Measurements from ENCODE around the gene NPB. TPM values are rescaled to one million over a fixed set of nuclear protein-coding genes. Genes with fewer than 3 reads are reported as not detected.

The NPB gene
- total and polyA plus RNA-seq, 3 experiments from 2014 or later = 0.57 to 0.62 TPM; not detected in 1

DNA sequence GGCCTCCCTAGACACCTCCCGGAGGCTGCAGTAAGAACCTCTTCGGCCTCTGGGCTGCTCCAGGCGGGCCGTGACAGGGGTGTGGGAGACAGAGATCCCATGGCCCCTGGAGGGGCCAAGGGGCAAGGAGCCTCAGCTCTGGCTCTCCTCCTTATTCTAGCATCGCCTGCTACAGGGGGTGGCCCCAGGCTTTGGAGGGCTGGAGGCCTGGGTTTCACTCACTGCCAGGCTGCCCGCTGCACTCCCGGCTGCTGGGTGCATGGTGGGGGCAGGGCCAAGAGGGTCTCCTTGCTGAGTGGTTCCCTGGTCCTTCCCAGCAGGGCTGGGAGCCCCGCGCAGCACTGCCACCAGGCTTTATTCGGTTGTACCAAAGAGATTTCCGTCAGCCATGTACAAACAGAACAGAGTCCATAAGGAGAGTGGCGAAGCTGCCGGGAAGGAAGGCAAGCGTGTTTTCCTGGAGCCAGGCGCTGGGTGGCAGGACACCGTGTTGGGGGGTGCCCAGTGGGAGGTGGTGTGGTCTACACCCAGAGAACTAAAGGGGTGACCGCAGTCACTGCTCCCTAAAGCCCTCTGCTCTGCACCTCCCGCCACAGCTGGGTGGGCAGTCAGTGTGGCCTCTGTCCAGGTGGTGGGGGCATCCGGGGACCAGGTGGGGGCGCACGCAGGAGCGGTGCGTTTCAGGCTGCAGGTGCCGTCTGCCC is 2.0 kb downstream of the NPB start:
- Mint-ChIP-seq H3K27ac (no peak overlapping the region), H3K4me1 (peaks cover 4 to 7% (median 6%) of the 10 kb centered on the region in 3 donors), H3K9me3 (no peaks in the 10 kb centered on the region), H3K27me3 (peaks cover 8 to 12% of the 10 kb centered on the region in 2 donors), H3K36me3 (peaks cover 0 to 50% (median 6%) of the 10 kb centered on the region in 3 donors), H3K4me3 (no peak overlapping the region)
- no peak overlapping the region for H3K4me3 ChIP-seq (ENCODE audit: low read length)
- no peaks in the 10 kb centered on the region for H3K36me3 ChIP-seq (ENCODE audit: insufficient read depth, low read length)
- no peak for DNase-seq
- H3K9me3 ChIP-seq (ENCODE audit: low read length) = no peaks in the 10 kb centered on the region
- H3K4me1 ChIP-seq (ENCODE audit: insufficient read depth, low read length) = no peaks in the 10 kb centered on the region
- ChIA-PET CTCF (no interaction called here), POLR2A (no interaction called here)
- peaks cover 7% of the 10 kb centered on the region for H3K27me3 ChIP-seq (ENCODE audit: insufficient read depth, low read length, poor library complexity, severe bottlenecking)
- H3K27ac ChIP-seq (ENCODE audit: low read depth, low read length) = no peak overlapping the region

DNA sequence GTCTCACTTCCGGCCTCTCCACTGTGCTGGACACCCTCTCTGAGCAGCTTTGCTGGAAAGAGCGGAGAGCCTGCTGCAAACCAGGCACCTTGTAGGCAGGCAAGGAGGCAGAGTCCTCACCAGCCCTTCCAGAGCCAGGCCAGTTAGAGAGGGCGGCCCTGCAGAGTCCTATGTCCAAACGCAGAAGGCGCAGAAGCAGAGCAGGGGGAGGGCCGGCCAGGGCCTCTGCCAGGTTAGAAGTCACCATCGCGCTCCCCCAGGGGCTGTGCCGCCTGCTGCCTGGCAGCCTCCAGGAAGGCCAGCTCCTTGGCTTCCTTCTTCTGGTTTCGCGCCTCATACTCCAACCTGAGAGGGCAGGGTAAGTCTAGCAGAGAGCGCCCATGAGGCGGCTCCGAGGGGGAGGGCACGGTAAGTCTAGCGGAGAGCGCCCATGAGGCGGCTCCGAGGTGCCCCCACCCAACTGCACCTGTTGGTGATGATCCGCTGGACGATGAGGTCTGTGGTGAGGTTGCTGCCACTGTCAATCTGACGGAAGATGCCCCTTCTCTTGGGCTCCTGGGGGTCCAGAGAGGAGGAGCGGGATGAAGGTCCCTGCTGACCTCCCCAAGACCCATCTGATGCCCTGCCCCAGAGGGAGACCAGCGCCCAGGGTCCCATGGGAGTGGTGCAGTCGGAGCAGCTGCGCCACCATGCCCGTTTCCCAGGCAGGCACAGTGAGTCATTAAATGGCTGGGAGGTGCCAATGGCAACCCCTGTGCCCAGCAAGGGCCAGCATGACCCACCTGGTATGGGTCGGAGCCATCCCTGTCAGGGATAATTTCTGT is 2.8 kb downstream of the NPB start:
- peaks cover 7% of the 10 kb centered on the region for H3K27me3 ChIP-seq (ENCODE audit: insufficient read depth, low read length, poor library complexity, severe bottlenecking)
- H3K4me3 ChIP-seq (ENCODE audit: low read length) = no peak overlapping the region
- Mint-ChIP-seq H3K4me1 (peaks cover 7 to 9% (median 8%) of the 10 kb centered on the region in 3 donors), H3K9me3 (no peaks in the 10 kb centered on the region), H3K27ac (no peak overlapping the region), H3K4me3 (no peak overlapping the region), H3K27me3 (peaks cover 8 to 12% of the 10 kb centered on the region in 2 donors), H3K36me3 (peaks cover 0 to 44% (median 6%) of the 10 kb centered on the region in 3 donors)
- DNase-seq = no peak
- POLR2A ChIA-PET = no interaction called here
- H3K27ac ChIP-seq (ENCODE audit: low read depth, low read length) = no peak overlapping the region
- H3K4me1 ChIP-seq (ENCODE audit: insufficient read depth, low read length) = peaks cover under 1% of the 10 kb centered on the region
- no peaks in the 10 kb centered on the region for H3K9me3 ChIP-seq (ENCODE audit: low read length)
- H3K36me3 ChIP-seq (ENCODE audit: insufficient read depth, low read length) = no peaks in the 10 kb centered on the region
- CTCF ChIA-PET = no interaction called here

DNA sequence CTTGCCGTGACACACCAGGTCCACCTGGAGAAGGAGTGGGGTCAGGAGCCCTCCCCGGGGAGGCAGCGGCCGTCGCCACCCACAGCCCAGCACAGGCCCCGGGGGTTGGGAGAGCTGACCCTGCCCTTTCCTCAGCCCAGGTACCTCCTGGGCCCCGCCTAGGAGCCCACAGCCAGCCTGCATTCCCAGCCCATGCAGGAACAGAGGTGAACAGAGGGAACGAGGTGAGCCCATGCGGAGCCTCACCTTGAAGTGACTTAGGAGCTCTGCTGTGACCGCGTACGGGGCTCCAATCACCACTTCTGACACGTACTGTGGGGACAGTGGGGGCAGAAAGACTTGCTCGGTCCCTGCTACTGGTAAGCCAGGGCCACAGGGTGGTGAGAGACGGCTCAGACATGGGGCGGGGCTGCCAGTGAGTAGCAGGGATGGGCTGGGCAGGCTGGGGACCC is 3.4 kb downstream of the NPB start:
- peaks cover 8 to 9% of the 10 kb centered on the region in 2 donors for H3K27me3 Mint-ChIP-seq
- no peak overlapping the region for H3K27ac ChIP-seq (ENCODE audit: low read depth, low read length)
- no peak overlapping the region for H3K4me3 Mint-ChIP-seq
- H3K36me3 ChIP-seq (ENCODE audit: insufficient read depth, low read length) = no peaks in the 10 kb centered on the region
- peaks cover 7% of the 10 kb centered on the region for H3K4me1 ChIP-seq (ENCODE audit: insufficient read depth, low read length)
- ChIA-PET POLR2A (no interaction called here), CTCF (no interaction called here)
- H3K9me3 ChIP-seq (ENCODE audit: low read length) = no peaks in the 10 kb centered on the region
- H3K4me1 Mint-ChIP-seq = peaks cover 7 to 12% (median 9%) of the 10 kb centered on the region in 3 donors
- H3K4me3 ChIP-seq (ENCODE audit: low read length) = no peak overlapping the region
- DNase-seq = no peak
- no peak overlapping the region for H3K27ac Mint-ChIP-seq
- H3K36me3 Mint-ChIP-seq = peaks cover 0 to 38% (median 5%) of the 10 kb centered on the region in 3 donors
- H3K9me3 Mint-ChIP-seq = no peaks in the 10 kb centered on the region
- peaks cover 7% of the 10 kb centered on the region for H3K27me3 ChIP-seq (ENCODE audit: insufficient read depth, low read length, poor library complexity, severe bottlenecking)

DNA sequence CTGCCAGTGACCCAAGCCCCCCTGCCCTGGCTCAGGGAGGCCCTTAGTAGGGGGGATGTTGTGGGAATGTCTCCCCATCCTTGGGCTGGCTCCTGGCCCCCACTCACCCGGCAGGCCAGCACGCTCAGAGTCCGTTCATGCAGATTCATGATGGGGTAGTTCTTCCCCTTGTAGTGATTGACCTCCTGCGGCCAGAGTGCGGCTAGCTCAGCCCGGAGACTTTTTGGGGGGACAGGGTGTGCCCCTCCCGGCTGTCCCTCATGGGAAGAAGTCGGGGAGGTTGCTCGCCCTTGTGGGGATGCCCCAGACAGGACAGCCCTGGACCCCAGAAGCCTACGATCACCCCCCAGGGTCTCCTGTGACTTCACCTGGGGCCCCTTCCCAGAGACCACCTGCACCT is 4.0 kb downstream of the NPB start:
- no peak overlapping the region for H3K4me3 Mint-ChIP-seq

DNA sequence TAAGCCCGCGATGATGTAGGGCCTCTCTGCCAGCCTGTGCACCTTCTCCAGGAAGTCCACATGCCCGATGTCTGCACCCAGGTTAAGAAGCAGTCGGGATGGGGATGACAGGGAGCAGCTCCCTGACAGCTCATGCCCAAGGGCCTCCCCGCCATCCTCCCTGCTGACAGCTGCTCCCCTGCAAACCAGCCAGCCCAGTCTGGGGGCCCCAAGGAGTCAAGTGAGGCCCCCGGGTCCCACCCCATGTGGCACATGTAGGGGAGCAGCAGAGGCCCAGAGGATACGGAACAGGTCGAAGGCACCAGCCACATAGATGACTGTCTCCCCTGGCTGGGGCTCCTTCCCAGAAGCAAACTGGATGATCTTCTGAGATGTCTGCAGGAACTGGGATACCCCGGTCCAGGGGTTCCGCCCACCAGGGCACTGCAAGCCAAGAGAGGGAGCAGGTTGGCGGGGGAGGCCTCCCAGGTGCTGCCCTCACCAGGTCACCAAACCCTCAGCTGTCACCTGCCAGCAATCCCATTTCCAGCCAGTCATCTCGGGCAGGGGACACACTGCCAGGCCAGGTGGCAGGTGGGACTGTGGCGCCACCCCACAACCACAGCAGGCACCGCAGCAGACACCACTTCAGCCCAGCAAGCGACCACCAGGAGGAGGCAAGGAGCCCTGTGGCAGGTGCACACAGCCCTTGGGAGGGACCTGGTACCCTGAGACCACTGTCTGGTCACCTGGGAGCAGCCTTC is 4.6 kb downstream of the NPB start:
- Mint-ChIP-seq H3K27ac (no peak overlapping the region), H3K4me3 (no peak overlapping the region), H3K36me3 (peaks cover 0 to 40% (median 0%) of the 10 kb centered on the region in 3 donors), H3K9me3 (no peaks in the 10 kb centered on the region), H3K27me3 (no peaks in the 10 kb centered on the region), H3K4me1 (peaks cover 0 to 14% (median 3%) of the 10 kb centered on the region in 3 donors)
- Histone ChIP-seq H3K9me3 (ENCODE audit: low read length) (no peaks in the 10 kb centered on the region), H3K4me1 (ENCODE audit: insufficient read depth, low read length) (peaks cover 12% of the 10 kb centered on the region), H3K27me3 (ENCODE audit: insufficient read depth, low read length, poor library complexity, severe bottlenecking) (peaks cover 2% of the 10 kb centered on the region), H3K36me3 (ENCODE audit: insufficient read depth, low read length) (no peaks in the 10 kb centered on the region), H3K4me3 (ENCODE audit: low read length) (no peak overlapping the region), H3K27ac (ENCODE audit: low read depth, low read length) (no peak overlapping the region)
- ChIA-PET CTCF (no interaction called here), POLR2A (interaction anchor here (0.9 kb wide), 1 partner anchor 10 kb away, joined by 3 read pairs; no protein-coding TSS in a partner anchor)
- DNase-seq = no peak

More for the DNA sequence above, 4.0 kb downstream of the NPB start:
- Mint-ChIP-seq H3K4me1 (peaks cover 3 to 15% (median 6%) of the 10 kb centered on the region in 3 donors), H3K9me3 (no peaks in the 10 kb centered on the region), H3K36me3 (peaks cover 0 to 40% (median 2%) of the 10 kb centered on the region in 3 donors), H3K27me3 (peaks cover 4 to 5% of the 10 kb centered on the region in 2 donors), H3K27ac (no peak overlapping the region)
- DNase-seq = no peak
- no peak overlapping the region for H3K4me3 ChIP-seq (ENCODE audit: low read length)
- H3K27me3 ChIP-seq (ENCODE audit: insufficient read depth, low read length, poor library complexity, severe bottlenecking) = peaks cover 7% of the 10 kb centered on the region
- no peaks in the 10 kb centered on the region for H3K9me3 ChIP-seq (ENCODE audit: low read length)
- ChIA-PET CTCF (no interaction called here), POLR2A (interaction anchor here (0.9 kb wide), 1 partner anchor 10 kb away, joined by 3 read pairs; no protein-coding TSS in a partner anchor)
- no peaks in the 10 kb centered on the region for H3K36me3 ChIP-seq (ENCODE audit: insufficient read depth, low read length)
- H3K4me1 ChIP-seq (ENCODE audit: insufficient read depth, low read length) = peaks cover 10% of the 10 kb centered on the region
- no peak overlapping the region for H3K27ac ChIP-seq (ENCODE audit: low read depth, low read length)

GRCh38 chr17:81907219-81908145 is 5.4 kb downstream of the NPB start:
- ChIA-PET CTCF (no interaction called here), POLR2A (no interaction called here)
- Mint-ChIP-seq H3K27ac (no peak overlapping the region), H3K36me3 (peaks cover 0 to 48% (median 0%) of the 10 kb centered on the region in 3 donors), H3K4me3 (no peak overlapping the region), H3K4me1 (peaks cover 0 to 20% (median 4%) of the 10 kb centered on the region in 3 donors), H3K9me3 (no peaks in the 10 kb centered on the region), H3K27me3 (no peaks in the 10 kb centered on the region)
- no peaks in the 10 kb centered on the region for H3K27me3 ChIP-seq (ENCODE audit: insufficient read depth, low read length, poor library complexity, severe bottlenecking)
- H3K36me3 ChIP-seq (ENCODE audit: insufficient read depth, low read length) = no peaks in the 10 kb centered on the region
- DNase-seq = no peak
- peaks cover 16% of the 10 kb centered on the region for H3K4me1 ChIP-seq (ENCODE audit: insufficient read depth, low read length)
- H3K4me3 ChIP-seq (ENCODE audit: low read length) = no peak overlapping the region
- H3K27ac ChIP-seq (ENCODE audit: low read depth, low read length) = no peak overlapping the region
- H3K9me3 ChIP-seq (ENCODE audit: low read length) = no peaks in the 10 kb centered on the region

- H3K27me3 Mint-ChIP-seq = no peaks in the 10 kb centered on the region
- H3K36me3 Mint-ChIP-seq = peaks cover 0 to 59% (median 6%) of the 10 kb centered on the region in 3 donors
Measured at GRCh38 chr17:81908793-81909192, 6.8 kb downstream of the NPB start.

More at GRCh38 chr17:81908793-81909192, 6.8 kb downstream of the NPB start:
- POLR2A ChIA-PET = no interaction called here
- peak overlapping the region in 1 of 8 donors; percentile 57 for H3K27ac Mint-ChIP-seq
- Histone ChIP-seq H3K27me3 (ENCODE audit: insufficient read depth, low read length, poor library complexity, severe bottlenecking) (no peaks in the 10 kb centered on the region), H3K4me3 (ENCODE audit: low read length) (no peak overlapping the region), H3K9me3 (ENCODE audit: low read length) (no peaks in the 10 kb centered on the region), H3K36me3 (ENCODE audit: insufficient read depth, low read length) (peaks cover 12% of the 10 kb centered on the region), H3K27ac (ENCODE audit: low read depth, low read length) (no peak overlapping the region), H3K4me1 (ENCODE audit: insufficient read depth, low read length) (peaks cover 16% of the 10 kb centered on the region)
- H3K9me3 Mint-ChIP-seq = no peaks in the 10 kb centered on the region
- H3K4me1 Mint-ChIP-seq = peaks cover 0 to 27% (median 6%) of the 10 kb centered on the region in 3 donors
- no peak for DNase-seq
- H3K4me3 Mint-ChIP-seq = no peak overlapping the region
- CTCF ChIA-PET = interaction anchor here (1.7 kb wide), 1 partner anchor 19 kb away, joined by 5 read pairs; the partner anchor contains the start of gene MAFG

Data from CD8-positive, alpha-beta memory T cell (primary cell).